Astrocyte (in vitro differentiated cells and primary cell): ENCODE results near the gene MAP6D1.

Source experiments
- CTCF ChIP-seq: IDR thresholded peaks from 2 replicates; pipeline ENCODE4 v1.5.1; 2011; ENCODE audit warnings: low read depth, mild to moderate bottlenecking, inconsistent platforms, low read length, moderate library complexity; ENCODE audit not compliant: insufficient read depth
- EZH2 ChIP-seq: IDR thresholded peaks from 2 replicates; pipeline ENCODE4 v1.6.1; 2012; ENCODE audit warnings: mild to moderate bottlenecking, low read length, inconsistent platforms; ENCODE audit not compliant: insufficient read depth

GRCh38 chr3:183766107-183766506, 59.3 kb downstream of the MAP6D1 start:
- no peak for TF ChIP-seq CTCF
- no peak for TF ChIP-seq EZH2
